Measurements from ENCODE around the gene RALA.
"Not testable (repeated sequence)": the region's sequence is repeated elsewhere in the genome, so short reads cannot be mapped to it uniquely, and the experiment has no call there.

Gene RALA

GRCh38 chr7:39674406-39674805 is 51.0 kb downstream of the RALA start:
- ChIA-PET POLR2A (no interaction called here), CTCF (interaction anchor here (1.1 to 1.3 kb wide), 2 partner anchors 15 to 73 kb away, joined by 3 read pairs; no protein-coding TSS in a partner anchor)
- TF ChIP-seq CTCF (IDR thresholded peaks at IDR 0.05; ENCODE audit: control extremely low read depth, extremely low read depth, low read depth, missing control alignments), result no peak
- no peak for DNase-seq (ENCODE audit: extremely low spot score)

- POLR2A ChIA-PET, result no interaction called here
- no peak for TF ChIP-seq CTCF (IDR thresholded peaks at IDR 0.05; ENCODE audit: control extremely low read depth, extremely low read depth, low read depth, missing control alignments)
- DNase-seq (ENCODE audit: extremely low spot score), result no peak
- CTCF ChIA-PET, result interaction anchor here (1.7 kb wide), 1 partner anchor 11 kb away, joined by 5 read pairs; no protein-coding TSS in a partner anchor
These were observed 53.0 kb downstream of the RALA start for GRCh38 chr7:39676346-39676745.

GRCh38 chr7:39678930-39679709 is 55.7 kb downstream of the RALA start:
- no peak for TF ChIP-seq CTCF (IDR thresholded peaks at IDR 0.05; ENCODE audit: control extremely low read depth, extremely low read depth, low read depth, missing control alignments)
- CTCF ChIA-PET, result interaction anchor here (0.6 to 1.0 kb wide), 2 partner anchors 8 to 96 kb away, joined by 3 read pairs; no protein-coding TSS in a partner anchor
- POLR2A ChIA-PET, result no interaction called here
- no peak for DNase-seq (ENCODE audit: extremely low spot score)

GRCh38 chr7:39679874-39680273 is 56.5 kb downstream of the RALA start:
- CTCF ChIA-PET; POLR2A ChIA-PET; DNase-seq (ENCODE audit: extremely low spot score): not testable (repeated sequence)

- POLR2A ChIA-PET, result no interaction called here
- DNase-seq (ENCODE audit: extremely low spot score), result no peak
- CTCF ChIA-PET, result interaction anchor here (1.1 kb wide), 1 partner anchor 89 kb away, joined by 3 read pairs; no protein-coding TSS in a partner anchor
- no peak for TF ChIP-seq CTCF (IDR thresholded peaks at IDR 0.05; ENCODE audit: control extremely low read depth, extremely low read depth, low read depth, missing control alignments)
These were observed 58.6 kb downstream of the RALA start for GRCh38 chr7:39681887-39682441.

GRCh38 chr7:39683216-39683845 is 60.0 kb downstream of the RALA start:
- ChIA-PET CTCF (interaction anchor here (1.0 to 1.3 kb wide), 3 partner anchors 18 to 103 kb away, joined by 3 to 4 read pairs (median 3); no protein-coding TSS in a partner anchor), POLR2A (no interaction called here)
- DNase-seq (ENCODE audit: extremely low spot score), result no peak
- TF ChIP-seq CTCF (IDR thresholded peaks at IDR 0.05; ENCODE audit: control extremely low read depth, extremely low read depth, low read depth, missing control alignments), result no peak
